Measurements from ENCODE around the gene PRR5L. TPM values are rescaled to one million over a fixed set of nuclear protein-coding genes. Genes with fewer than 3 reads are reported as not detected.

The PRR5L gene
- total and polyA plus RNA-seq, 2 experiments from 2014 or later: 3.1 to 8.9 TPM

DNA sequence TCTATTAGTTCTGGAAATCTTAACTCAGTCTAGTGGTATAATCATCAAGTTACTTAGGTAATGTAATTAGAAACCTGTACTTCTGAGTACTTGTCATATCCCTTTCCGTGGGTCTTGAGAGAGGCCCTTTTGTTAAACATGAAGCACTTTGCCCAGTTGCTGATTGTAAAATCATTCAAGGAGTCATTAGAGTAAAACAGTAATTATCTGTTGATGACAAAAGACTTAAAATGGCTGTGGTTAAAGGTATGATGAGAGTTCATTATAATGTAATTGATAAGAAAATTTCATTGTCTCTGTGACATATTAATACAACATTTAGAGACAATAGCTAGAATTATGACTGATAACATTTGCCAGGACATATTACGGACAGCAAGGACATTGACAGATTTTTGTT is 34.3 kb downstream of the PRR5L start:
- peaks cover 19% of the 10 kb centered on the region; the same call in 1 of the 2 replicates for H3K4me1 ChIP-seq (ENCODE audit: insufficient read depth)
- H4K20me1 ChIP-seq (replicated peaks; ENCODE audit: insufficient read depth): no peaks in the 10 kb centered on the region
- H3K36me3 ChIP-seq (ENCODE audit: insufficient read depth): no peaks in the 10 kb centered on the region
- no peak for ATAC-seq
- Mint-ChIP-seq H3K27ac (no peak overlapping the region), H3K4me3 (no peak overlapping the region), H3K36me3 (ENCODE audit: low read depth) (no peaks in the 10 kb centered on the region; the same call in 2 of the 3 replicates), H3K4me1 (peaks cover 21% of the 10 kb centered on the region), H3K27me3 (ENCODE audit: insufficient read depth, low read depth, poor library complexity) (peaks cover 2% of the 10 kb centered on the region), H3K9me3 (no peaks in the 10 kb centered on the region; the same call in 2 of the 3 replicates)
- no peak overlapping the region for H3K27ac ChIP-seq (ENCODE audit: low read depth)
- TF ChIP-seq, protein P1, sequence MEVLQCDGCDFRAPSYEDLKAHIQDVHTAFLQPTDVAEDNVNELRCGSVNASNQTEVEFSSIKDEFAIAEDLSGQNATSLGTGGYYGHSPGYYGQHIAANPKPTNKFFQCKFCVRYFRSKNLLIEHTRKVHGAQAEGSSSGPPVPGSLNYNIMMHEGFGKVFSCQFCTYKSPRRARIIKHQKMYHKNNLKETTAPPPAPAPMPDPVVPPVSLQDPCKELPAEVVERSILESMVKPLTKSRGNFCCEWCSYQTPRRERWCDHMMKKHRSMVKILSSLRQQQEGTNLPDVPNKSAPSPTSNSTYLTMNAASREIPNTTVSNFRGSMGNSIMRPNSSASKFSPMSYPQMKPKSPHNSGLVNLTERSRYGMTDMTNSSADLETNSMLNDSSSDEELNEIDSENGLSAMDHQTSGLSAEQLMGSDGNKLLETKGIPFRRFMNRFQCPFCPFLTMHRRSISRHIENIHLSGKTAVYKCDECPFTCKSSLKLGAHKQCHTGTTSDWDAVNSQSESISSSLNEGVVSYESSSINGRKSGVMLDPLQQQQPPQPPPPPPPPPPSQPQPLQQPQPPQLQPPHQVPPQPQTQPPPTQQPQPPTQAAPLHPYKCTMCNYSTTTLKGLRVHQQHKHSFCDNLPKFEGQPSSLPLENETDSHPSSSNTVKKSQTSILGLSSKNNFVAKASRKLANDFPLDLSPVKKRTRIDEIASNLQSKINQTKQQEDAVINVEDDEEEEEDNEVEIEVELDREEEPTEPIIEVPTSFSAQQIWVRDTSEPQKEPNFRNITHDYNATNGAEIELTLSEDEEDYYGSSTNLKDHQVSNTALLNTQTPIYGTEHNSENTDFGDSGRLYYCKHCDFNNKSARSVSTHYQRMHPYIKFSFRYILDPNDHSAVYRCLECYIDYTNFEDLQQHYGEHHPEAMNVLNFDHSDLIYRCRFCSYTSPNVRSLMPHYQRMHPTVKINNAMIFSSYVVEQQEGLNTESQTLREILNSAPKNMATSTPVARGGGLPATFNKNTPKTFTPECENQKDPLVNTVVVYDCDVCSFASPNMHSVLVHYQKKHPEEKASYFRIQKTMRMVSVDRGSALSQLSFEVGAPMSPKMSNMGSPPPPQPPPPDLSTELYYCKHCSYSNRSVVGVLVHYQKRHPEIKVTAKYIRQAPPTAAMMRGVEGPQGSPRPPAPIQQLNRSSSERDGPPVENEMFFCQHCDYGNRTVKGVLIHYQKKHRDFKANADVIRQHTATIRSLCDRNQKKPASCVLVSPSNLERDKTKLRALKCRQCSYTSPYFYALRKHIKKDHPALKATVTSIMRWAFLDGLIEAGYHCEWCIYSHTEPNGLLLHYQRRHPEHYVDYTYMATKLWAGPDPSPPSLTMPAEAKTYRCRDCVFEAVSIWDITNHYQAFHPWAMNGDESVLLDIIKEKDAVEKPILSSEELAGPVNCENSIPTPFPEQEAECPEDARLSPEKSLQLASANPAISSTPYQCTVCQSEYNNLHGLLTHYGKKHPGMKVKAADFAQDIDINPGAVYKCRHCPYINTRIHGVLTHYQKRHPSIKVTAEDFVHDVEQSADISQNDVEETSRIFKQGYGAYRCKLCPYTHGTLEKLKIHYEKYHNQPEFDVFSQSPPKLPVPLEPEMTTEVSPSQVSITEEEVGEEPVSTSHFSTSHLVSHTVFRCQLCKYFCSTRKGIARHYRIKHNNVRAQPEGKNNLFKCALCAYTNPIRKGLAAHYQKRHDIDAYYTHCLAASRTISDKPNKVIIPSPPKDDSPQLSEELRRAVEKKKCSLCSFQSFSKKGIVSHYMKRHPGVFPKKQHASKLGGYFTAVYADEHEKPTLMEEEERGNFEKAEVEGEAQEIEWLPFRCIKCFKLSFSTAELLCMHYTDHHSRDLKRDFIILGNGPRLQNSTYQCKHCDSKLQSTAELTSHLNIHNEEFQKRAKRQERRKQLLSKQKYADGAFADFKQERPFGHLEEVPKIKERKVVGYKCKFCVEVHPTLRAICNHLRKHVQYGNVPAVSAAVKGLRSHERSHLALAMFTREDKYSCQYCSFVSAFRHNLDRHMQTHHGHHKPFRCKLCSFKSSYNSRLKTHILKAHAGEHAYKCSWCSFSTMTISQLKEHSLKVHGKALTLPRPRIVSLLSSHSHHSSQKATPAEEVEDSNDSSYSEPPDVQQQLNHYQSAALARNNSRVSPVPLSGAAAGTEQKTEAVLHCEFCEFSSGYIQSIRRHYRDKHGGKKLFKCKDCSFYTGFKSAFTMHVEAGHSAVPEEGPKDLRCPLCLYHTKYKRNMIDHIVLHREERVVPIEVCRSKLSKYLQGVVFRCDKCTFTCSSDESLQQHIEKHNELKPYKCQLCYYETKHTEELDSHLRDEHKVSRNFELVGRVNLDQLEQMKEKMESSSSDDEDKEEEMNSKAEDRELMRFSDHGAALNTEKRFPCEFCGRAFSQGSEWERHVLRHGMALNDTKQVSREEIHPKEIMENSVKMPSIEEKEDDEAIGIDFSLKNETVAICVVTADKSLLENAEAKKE (CRISPR knock-in tag; IDR thresholded peaks at IDR 0.05): no peak
- TF ChIP-seq ZNF114 (CRISPR knock-in tag; IDR thresholded peaks at IDR 0.05) (no peak), STAT1 (IDR thresholded peaks at IDR 0.05; ENCODE audit: unreplicated experiment) (no peak), NANOG (IDR thresholded peaks at IDR 0.05; ENCODE audit: borderline replicate concordance) (no peak), CREB1 (CRISPR knock-in tag; IDR thresholded peaks at IDR 0.05; ENCODE audit: low read depth) (no peak), EZH2phosphoT487 (IDR thresholded peaks at IDR 0.05; ENCODE audit: unreplicated experiment) (no peak), EZH2 (IDR thresholded peaks at IDR 0.05; ENCODE audit: low read depth, unreplicated experiment) (no peak), POLR2AphosphoS5 (IDR thresholded peaks at IDR 0.05; ENCODE audit: low read depth) (no peak)
- TF ChIP-seq, protein P2, sequence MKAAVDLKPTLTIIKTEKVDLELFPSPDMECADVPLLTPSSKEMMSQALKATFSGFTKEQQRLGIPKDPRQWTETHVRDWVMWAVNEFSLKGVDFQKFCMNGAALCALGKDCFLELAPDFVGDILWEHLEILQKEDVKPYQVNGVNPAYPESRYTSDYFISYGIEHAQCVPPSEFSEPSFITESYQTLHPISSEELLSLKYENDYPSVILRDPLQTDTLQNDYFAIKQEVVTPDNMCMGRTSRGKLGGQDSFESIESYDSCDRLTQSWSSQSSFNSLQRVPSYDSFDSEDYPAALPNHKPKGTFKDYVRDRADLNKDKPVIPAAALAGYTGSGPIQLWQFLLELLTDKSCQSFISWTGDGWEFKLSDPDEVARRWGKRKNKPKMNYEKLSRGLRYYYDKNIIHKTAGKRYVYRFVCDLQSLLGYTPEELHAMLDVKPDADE (IDR thresholded peaks at IDR 0.05): no peak
- TF ChIP-seq, protein P3, sequence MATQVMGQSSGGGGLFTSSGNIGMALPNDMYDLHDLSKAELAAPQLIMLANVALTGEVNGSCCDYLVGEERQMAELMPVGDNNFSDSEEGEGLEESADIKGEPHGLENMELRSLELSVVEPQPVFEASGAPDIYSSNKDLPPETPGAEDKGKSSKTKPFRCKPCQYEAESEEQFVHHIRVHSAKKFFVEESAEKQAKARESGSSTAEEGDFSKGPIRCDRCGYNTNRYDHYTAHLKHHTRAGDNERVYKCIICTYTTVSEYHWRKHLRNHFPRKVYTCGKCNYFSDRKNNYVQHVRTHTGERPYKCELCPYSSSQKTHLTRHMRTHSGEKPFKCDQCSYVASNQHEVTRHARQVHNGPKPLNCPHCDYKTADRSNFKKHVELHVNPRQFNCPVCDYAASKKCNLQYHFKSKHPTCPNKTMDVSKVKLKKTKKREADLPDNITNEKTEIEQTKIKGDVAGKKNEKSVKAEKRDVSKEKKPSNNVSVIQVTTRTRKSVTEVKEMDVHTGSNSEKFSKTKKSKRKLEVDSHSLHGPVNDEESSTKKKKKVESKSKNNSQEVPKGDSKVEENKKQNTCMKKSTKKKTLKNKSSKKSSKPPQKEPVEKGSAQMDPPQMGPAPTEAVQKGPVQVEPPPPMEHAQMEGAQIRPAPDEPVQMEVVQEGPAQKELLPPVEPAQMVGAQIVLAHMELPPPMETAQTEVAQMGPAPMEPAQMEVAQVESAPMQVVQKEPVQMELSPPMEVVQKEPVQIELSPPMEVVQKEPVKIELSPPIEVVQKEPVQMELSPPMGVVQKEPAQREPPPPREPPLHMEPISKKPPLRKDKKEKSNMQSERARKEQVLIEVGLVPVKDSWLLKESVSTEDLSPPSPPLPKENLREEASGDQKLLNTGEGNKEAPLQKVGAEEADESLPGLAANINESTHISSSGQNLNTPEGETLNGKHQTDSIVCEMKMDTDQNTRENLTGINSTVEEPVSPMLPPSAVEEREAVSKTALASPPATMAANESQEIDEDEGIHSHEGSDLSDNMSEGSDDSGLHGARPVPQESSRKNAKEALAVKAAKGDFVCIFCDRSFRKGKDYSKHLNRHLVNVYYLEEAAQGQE (IDR thresholded peaks at IDR 0.05; ENCODE audit: unreplicated experiment): no peak
- TF ChIP-seq, protein P4, sequence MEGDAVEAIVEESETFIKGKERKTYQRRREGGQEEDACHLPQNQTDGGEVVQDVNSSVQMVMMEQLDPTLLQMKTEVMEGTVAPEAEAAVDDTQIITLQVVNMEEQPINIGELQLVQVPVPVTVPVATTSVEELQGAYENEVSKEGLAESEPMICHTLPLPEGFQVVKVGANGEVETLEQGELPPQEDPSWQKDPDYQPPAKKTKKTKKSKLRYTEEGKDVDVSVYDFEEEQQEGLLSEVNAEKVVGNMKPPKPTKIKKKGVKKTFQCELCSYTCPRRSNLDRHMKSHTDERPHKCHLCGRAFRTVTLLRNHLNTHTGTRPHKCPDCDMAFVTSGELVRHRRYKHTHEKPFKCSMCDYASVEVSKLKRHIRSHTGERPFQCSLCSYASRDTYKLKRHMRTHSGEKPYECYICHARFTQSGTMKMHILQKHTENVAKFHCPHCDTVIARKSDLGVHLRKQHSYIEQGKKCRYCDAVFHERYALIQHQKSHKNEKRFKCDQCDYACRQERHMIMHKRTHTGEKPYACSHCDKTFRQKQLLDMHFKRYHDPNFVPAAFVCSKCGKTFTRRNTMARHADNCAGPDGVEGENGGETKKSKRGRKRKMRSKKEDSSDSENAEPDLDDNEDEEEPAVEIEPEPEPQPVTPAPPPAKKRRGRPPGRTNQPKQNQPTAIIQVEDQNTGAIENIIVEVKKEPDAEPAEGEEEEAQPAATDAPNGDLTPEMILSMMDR (conservative IDR thresholded peaks at IDR 0.05; ENCODE audit: low read depth in 2 of 2): no peak
- no peak overlapping the region for H3K4me2 ChIP-seq
- no peaks in the 10 kb centered on the region for H3K79me2 ChIP-seq (replicated peaks; ENCODE audit: insufficient read depth)
- no peak for DNase-seq (ENCODE audit: low spot score)
- H3K27me3 ChIP-seq (ENCODE audit: insufficient read depth): no peaks in the 10 kb centered on the region
- H3K9me2 ChIP-seq (ENCODE audit: insufficient read depth): no peaks in the 10 kb centered on the region
- H3F3A ChIP-seq (replicated peaks; ENCODE audit: low read depth): no peaks in the 10 kb centered on the region
- no peak overlapping the region for H2AFZ ChIP-seq
- H3K4me3 ChIP-seq: no peak overlapping the region

Measured in GM23338 (cell line).